HG02571 (cell line): Measurements from ENCODE around the gene COPS3.

Source experiments
- ATAC-seq: cut with Tn5 transposase; IDR thresholded peaks from one replicate; pipeline ENCODE4 v1.9.1; 2021; ENCODE audit warnings: mild to moderate bottlenecking, moderate library complexity; ENCODE audit not compliant: unreplicated experiment

The COPS3 gene

DNA sequence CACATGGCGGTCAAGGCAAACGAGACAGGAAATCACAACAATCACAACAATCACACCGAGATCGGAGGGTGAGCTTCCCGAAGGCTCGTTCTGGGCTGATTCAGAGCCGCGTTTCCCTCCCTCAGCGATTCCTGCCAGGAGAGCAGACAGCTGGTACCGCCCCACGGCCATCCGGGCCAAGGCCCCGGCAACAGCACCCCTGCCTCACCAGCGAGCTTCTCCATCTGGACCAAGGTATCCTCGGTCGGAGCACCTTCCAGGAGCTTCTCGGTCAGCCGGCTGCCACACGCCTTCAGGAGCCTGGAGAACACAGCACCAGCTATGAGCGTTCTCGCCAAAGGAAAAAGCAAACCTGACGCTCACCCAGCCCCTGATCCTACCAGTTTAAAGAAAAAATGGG lies 59.7 kb downstream of the COPS3 start:
- no peak for ATAC-seq

DNA sequence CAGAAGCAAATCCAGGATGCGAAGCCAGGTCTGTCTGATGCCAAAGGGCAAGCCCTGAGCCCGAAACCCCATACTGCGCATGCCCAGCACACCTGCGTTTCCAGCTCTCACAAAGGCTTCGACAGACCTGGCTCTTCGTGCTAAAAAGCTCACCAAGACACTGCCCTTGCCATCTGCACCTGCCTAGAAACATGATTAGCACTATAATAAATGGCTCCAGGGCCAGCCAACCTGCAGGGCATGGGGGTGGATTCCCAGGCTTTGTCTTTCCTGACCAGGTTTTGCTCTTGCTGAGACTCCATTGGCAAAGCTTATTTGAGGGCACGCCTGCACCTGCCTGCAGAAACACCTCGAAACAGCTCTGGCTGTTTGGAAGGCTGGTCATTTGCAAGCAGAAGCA lies 60.5 kb downstream of the COPS3 start:
- ATAC-seq, result no peak

DNA sequence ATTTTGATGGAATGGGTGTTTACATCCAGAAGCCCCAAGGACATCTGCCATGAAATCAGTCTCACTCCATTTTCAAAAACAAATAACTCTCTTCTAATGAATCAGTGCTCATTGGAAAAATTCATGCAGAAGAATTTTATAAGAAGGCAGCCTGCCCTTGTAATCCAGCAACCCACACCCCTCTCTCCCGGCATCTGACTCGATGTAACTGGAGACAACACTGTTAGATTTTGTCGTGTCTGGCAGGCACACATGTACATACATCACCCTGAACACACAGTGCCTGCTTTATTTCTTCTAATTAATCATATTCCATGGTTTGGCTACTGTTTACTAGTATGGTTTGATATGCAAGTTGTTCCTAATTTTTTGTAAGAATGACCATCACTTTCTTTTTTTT lies 63.1 kb downstream of the COPS3 start:
- no peak for ATAC-seq

DNA sequence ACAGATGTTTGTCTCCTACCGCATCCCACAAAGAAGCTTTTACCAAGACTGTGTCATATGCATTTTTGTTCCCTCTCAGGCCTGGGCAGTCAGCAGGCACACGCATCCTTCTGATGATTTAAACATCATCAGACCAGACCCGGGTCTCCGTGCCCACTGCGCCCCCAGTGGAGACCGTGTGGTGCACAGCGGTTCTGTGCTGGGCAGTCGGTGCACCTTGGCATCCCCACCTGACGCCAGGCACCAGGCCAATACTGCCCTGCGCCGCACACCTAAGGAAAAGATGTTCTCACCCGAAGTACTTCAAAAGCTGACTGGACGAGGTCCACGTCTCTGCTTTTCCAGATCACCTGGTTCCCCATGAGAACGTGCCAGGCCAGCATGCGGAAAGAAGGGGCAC lies 64.3 kb downstream of the COPS3 start:
- no peak for ATAC-seq

DNA sequence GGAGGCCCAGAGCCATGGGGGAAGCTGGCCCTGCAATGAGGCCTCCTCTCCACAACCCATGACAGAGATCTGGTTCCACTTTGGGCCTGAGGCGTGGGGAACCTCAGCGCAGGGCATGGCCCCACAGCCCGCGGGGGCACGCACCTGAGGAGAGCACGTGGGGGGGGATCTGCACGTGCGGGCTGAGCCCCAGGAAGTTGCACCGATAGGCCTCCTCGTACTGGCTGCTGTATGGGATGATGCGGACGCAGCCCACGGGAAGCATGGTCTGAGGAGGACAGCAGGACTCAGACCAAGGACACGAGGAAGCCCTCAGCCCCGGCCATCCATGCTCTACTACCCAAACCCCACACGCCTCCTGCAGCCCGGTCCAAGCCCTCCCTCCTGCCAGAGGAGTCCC lies 64.8 kb downstream of the COPS3 start:
- no peak for ATAC-seq

DNA sequence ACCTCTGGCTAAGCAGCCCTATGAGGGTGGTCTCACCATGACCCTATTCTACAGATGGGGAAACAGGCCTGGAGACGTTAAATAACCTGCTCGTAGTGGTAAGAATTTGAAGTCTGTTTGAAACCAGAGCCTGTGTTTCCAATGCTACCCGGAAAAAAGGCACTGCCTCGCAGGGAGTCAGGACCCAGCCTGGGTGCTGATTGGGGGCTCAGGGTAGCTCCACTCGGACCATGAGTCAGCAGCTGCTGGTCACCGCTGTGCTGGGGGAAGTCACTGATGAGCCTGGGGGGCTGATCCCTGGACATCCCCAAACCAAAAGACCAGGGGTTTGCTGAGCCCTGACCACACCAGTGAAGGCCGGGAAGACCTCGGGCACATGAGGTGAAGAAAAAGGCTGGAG lies 65.5 kb downstream of the COPS3 start:
- ATAC-seq, result no peak

DNA sequence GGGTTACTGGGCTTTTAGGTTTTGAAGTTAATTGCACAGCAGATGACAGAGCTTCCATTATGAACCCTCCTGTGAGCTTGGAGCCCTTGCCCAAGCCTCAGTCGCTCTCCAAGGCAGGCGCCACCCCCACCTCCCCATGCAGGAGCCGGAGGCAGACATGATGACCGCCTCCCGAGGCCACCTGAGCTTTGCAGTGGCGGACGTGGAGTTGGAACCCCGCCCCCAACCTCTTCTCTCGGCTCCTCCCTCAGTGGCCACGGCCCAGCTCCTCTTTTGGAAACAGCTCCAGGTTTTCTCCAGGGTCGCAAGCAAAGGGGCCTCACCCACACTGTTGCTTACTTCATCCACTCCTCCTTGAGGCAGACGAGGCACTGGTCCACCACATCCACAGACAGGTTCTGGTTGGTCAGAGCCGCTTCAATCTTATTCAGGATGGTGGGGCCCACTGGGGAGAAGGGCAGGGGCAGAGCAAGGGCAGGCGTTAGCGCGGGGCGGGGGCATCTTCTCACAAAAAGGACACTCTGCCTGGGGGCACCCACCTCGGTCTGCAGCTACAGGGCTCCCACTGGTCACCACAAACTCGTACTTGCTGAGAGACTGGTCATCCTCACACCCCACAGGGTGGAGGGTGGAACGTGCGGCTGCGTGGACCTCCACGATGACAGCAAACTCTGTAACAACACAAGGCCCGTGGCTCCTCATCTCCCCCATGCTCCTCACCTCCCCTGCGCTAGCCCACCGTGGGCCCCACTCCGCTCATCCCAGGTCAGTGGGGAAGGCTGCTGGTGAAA lies 66.2 kb downstream of the COPS3 start:
- no peak for ATAC-seq

DNA sequence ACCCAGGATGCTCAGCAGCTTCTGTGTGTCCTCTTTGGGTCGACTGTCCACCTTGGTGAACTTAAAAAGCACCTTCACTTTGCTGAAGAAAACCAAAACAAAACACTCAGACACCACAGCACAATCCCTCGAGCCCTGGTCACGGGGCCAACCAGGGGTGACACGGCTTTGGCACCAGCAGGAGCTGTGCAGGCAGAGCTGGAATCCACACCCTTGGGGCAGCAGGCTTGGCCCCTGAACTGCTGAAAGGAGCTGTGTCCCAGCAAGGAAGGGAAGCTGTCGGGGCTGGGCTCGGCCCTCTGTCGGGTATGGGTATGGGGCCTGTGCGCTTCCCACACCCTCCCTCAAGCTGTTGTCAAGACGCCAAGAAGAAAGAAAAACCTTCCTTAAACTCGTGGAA lies 67.3 kb downstream of the COPS3 start:
- no peak for ATAC-seq

DNA sequence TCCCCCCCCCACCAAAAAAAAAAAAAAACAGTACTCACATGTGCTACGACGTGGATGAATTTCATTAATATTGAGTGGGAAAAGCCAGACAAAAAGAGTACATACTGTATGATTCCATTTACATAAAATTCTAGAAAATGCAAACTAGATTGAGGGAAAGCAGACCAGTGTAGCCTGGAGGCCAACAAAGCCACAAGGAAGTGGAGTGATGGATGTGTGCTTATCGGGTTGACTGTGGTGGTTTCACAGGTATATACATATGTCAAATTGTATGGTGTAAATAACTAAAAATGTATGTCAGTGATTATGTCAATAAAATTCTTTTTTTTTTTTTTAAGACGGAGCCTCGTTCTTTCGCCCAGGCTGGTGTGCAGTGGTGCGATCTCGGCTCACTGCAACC lies 73.0 kb downstream of the COPS3 start:
- no peak for ATAC-seq

DNA sequence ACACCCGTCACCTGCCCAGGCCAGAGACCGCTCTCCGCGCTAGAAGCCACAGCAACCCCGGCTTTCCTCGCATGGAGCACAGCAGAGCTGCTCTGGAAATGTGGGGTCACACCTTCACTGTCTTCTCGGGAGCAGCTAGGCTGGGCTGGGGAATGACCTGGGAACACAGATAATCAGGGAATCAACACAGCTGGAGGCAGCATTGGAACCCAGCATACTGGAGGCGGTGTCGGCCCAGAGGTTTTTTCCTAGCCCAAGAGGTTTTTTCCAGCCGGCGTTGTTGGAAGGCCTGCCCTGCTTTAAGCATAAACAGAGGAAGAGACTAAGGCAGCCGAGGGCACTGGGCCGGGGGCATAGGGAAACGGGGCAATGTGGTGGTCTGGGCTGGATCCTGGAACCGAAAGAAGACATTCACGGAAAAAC lies 74.1 kb downstream of the COPS3 start:
- ATAC-seq, result no peak

DNA sequence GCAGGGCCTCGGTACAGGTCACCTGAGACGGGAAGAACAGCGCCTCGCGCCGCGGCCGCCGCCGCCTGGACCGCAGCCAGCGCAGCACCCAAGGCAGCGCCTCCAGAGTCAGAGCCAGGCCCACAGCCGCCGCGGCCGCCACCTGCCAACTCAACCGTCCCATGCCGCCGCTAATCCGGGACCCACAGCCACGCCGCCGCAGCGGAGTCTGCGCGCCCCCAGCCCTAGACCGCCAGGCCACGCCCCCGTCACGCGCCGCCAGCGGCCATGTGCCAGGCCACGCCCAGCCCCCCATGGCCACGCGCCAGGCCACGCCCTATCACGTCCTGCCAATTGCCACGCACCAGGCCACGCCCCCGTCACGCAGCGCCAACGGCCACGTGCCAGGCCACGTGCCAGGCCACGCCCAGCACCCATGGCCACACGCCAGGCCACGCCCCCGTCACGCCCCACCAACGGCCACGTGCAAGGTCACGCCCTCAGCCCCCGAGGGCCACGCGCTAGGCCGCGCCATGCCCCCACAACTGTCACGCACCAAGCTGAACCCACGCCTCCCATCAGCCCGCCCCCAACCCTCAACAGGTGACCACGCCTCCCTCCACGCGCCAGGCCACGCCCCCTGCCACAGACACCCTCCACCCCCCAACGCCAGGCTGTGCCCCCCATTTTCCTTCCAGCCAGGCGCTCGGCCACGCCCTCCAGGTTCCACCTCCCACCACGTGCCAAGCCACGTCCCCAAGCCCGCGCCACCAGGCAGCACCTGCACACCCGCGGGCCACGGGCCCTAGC lies 74.7 kb downstream of the COPS3 start, which contains the start of gene PLD6:
Gene PLD6 (minus strand): TSS at position 210 of the 789 bp plus-strand sequence. CDS start 47 bp downstream, at position 163.
- ATAC-seq, result peak; percentile 52

DNA sequence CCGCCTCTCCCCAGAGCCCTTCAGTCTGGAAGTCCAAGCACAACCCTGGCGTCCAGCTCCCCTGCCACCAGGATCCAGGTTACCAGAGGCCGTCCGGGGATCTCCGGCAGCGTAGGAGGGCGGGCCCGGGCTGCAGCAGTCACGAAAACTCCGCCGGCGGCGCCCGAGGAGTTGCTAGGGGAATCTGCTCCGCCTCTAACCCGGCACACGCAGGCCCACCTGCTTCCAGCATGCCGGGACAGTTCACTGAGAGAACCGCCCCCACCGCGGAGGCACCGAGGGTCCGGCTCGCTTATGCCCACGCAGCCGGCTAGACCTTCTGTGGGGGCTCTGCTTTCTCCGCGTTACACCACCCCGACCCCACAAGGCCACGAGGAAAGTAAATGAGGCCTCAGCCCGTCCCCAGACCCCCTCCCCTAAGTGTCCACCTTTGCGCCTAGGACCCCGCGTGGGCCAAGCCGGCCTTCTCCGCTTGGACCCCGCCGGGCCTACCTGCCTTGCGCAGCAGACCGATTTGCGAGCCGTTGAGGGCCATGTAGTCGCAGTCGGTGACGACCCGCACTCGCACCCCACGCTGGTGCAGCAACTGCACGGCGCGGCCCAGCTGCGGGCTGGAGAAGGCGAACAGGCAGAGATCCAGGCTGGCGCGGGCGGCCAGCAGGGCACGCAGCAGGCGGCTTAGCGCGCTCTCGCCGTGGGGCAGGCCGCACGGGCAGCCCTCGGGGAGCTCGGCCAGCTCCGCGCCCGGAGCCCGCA lies 75.5 kb downstream of the COPS3 start:
- ATAC-seq, result peak; percentile 40

DNA sequence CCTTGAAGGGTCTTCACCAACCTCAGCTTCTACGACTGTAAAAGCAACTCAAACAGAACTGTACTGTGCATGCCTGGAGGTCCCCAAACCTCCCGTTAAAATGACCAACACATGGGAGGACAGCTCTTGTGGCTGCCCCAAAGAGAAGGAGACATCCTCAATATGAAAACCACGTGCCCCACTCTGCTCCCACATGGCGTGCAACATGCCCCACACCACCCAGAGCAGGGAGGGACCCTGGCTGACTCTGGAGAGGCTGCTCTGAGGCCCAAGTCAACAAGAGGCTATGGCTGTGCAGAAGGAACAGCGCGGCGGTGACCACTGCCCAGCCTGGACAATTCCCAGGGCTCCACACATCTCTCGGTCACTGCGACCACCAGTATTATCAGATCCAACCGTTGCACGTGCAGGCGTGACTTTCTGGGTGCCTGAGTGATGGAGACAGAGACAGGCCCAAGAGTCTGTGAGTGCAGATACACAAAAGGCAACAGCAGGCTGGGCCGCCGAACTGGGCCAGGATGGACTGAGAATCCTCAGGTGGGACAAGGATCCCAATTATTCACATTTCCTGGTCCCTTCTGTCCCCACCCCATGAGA lies 76.3 kb downstream of the COPS3 start:
- no peak for ATAC-seq

DNA sequence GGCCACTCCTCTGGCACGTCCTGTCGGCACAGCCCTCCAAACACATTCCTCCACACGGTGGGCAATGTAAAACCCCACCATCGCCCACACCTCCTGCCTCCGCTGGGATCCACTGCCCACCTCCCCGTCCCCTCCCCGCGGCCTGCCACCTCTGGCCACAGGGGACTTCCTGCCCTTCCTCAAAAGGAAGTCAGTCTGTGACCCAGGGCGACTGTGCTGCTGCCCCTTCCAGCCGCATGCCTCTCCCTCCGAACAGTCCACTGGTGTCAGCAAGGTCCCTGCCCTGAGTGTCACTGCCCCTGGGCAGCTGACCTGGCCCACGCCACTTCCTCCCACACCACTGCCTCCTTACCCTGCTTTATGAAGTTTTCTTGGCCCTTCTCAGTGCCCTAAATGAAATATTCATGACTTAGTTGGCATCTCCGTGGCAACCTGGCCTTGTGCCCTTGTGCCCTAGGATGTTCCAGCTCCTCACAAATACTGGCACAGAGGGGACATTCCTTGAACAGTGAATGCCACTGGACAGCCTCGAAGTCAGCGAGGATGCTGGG lies 76.9 kb downstream of the COPS3 start:
- no peak for ATAC-seq

DNA sequence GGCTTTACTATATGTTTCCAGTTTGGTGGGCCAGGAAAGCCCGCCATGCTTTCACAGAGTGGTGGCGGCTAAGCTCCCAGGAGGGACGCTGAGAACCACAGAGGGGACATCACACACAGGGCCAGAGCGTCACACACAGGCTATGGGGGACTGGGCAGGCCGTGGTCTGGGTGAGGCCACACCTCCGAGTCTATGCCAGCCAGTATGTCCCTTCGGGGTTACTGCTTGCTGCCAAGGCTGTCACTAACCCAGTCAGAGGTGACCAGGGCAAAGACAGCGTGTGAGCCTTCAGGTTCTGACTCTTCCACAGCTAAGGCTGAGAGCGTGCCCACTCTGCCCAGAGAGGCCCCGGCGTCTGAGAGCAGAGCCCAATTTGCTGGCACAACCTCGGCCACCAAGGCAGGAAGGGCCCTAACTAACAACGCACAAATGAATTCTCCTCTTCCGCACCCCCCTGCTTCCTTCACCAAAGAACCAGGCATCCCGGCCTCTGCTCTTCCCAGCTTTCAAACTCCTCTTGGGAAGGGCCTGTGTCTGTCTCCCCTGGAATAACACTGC lies 77.8 kb downstream of the COPS3 start:
- no peak for ATAC-seq

DNA sequence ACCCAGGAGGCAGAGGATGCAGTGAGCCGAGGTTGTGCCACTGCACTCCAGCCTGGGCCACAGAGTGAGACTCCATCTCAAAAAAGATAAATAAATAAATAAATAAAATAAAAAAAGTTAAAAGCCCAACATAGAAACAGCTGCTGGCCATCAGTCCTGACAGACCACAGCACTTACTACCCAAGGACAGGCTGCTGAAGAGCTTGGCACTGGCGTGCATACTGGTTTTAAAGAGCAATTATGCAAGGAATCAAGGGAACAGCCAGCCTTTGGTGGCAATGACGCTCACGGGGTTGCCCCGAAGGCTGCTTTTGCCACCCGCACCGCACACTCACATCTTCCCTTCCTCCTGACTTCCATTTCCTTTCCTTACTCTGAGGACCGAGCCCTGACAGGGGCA lies 79.1 kb downstream of the COPS3 start:
- ATAC-seq, result no peak

DNA sequence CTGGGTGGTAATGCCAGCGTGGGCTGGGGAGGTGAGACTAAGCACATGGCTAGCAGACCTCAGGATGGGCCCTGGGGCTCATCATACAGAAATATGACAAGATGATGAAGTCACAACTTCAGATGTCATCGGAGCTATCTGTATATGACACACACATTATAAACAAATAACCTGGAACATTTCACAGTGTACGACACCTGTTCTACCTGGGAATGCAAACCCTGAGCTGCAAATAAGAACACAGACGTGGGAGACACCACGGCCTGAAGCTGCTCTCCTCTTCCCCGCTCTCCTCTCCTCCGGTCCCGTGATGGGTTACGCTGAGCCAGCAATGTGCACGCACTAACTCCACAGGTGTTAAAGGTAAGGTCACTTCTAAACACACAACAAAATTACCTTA lies 79.8 kb downstream of the COPS3 start:
- no peak for ATAC-seq

DNA sequence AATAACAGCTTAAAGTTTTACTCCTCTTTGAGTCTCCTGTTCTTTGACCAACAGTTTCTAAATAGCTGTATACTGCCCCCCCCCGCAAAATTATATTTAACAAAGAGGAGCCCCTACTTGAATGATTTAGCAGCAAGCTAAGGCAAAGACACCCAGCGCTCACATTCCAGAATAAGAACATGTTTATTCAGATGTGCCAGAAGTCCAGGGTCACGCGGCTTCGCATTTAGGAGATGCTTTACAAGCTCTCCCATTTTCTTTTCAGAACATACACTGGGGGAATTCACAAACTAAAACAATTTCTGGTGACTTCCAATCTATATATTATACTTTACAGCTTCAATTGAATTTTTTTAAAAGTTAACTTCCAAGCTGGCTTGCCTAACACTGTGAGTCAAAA lies 80.2 kb downstream of the COPS3 start:
- no peak for ATAC-seq

DNA sequence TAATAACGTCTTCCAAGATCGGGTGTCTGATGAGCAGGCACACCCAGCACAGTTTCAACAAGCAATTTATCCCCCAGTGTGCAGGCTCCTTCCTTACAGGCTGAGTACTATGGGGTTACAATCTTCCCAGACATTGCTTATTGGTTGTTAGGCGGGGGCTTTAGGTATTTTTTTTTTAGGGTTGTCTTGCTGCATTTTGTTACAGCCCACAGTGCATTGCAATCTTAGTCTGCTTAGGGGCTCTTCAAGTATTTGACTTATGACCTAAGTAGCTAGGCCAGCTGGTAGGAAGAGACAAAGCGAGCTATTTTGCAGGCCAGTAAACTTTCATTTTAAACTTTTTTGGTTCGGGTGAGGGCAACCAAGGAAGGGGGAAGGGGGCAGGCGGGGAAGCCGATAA lies 80.7 kb downstream of the COPS3 start:
- ATAC-seq, result no peak

DNA sequence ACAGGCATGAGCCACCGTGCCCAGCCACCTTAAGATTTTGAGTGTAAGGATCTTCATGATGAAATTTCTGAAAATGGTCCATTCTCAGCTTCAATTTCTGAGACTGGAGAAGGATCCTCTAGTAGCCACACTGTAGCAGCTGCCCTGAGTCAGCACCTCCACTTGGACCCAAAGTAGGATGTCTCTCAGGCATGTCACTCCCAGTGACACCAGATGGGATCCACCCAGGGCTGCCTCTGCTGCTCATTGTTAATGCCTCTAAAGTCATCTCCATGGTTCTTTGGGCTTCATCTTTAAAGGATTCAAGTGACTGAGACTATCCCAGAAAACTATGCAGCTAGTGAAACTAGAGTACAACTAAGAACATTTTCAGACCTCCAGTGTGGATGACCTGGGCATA lies 82.8 kb downstream of the COPS3 start:
- no peak for ATAC-seq

DNA sequence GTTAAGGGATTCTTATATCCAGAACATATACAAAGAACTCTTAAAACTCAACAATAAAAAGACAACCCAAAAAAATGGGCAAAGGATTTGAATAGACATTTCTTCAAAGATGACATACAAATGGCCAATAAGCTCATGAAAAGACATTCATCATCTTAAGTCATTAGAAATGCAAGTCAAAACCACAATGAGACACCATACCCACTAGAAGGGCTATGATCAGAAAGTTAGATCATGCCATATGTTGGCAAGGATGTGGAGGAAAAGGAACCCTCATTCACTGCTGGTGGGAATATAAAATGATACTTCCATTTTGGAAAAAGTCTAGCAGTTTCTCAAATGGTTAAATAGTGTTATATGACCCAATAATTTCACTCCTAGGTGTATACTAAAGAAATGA lies 84.3 kb downstream of the COPS3 start:
- ATAC-seq, result no peak
